VCaP (cell line): ENCODE measurements around the gene STARD10.

Source experiments
- H3K27ac ChIP-seq: fragments of 450-650 bp; 2 replicates; pipeline ENCODE4 v1.5.1; 2017
- TF ChIP-seq, protein P1 (sequence below): fragments of 450-650 bp; conservative IDR thresholded peaks from 2 replicates; pipeline ENCODE4 v1.5.1; 2017; ENCODE audit warnings: mild to moderate bottlenecking, moderate library complexity

STARD10 gene

GRCh38 chr11:72759468-72759985 is 34.3 kb downstream of the STARD10 start:
- H3K27ac ChIP-seq, result no peak overlapping the region
- TF ChIP-seq, protein P1, sequence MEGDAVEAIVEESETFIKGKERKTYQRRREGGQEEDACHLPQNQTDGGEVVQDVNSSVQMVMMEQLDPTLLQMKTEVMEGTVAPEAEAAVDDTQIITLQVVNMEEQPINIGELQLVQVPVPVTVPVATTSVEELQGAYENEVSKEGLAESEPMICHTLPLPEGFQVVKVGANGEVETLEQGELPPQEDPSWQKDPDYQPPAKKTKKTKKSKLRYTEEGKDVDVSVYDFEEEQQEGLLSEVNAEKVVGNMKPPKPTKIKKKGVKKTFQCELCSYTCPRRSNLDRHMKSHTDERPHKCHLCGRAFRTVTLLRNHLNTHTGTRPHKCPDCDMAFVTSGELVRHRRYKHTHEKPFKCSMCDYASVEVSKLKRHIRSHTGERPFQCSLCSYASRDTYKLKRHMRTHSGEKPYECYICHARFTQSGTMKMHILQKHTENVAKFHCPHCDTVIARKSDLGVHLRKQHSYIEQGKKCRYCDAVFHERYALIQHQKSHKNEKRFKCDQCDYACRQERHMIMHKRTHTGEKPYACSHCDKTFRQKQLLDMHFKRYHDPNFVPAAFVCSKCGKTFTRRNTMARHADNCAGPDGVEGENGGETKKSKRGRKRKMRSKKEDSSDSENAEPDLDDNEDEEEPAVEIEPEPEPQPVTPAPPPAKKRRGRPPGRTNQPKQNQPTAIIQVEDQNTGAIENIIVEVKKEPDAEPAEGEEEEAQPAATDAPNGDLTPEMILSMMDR, result no peak

- no peak overlapping the region for H3K27ac ChIP-seq
- TF ChIP-seq, protein P1, result no peak
Measured at GRCh38 chr11:72758690-72759389, 35.0 kb downstream of the STARD10 start.

DNA sequence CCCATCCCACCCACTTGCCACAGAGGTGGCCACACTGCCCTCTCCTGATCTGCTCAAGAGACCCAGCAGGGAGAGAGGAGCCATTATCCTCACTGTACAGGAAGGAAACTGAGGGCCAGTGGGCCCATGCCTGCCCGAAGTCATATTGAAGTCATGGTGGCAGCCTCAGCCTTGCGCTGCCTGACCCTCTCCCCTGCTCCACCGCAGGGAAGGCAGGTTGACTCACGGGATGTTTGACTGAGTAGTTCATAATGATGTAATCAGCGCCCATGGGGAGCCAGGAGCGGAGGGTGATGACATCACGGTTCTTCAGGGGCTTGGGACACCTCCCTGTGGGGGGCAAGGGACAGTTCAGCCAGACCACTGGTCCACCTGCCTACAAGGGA is 35.5 kb downstream of the STARD10 start:
- H3K27ac ChIP-seq, result no peak overlapping the region
- TF ChIP-seq, protein P1, result no peak

- H3K27ac ChIP-seq, result no peak overlapping the region
- TF ChIP-seq, protein P1, result no peak
Measured at GRCh38 chr11:72755713-72756285, 38.0 kb downstream of the STARD10 start.

DNA sequence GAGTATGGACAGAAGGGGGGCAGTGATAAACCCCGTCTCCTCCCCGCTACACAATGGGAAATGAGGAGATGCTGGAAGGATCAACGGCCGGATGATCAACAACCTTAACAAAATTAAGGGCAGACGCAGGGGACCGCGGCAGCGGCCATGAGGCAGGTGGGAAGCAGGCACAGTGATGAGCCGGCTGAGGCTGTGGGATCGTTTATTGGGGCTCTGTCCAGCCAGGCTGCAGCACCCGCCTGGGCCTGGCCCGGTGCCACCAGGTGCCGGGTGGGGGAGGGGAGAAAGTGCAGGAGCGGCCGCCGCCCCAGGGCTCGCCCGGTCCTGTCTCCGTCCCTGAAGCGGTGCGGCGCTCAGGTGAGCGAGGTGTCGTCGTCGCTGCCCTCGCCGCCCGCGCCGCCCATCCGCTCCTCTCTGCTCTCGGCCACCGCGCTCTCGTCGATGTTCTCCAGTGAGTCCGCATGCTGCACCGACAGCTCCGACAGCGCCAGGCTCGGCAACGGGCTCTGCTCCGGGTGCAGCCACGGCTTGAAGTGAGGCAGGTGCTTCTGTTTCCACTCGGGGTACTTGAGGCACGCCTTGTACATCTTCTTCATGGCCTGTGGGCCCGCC is 39.2 kb downstream of the STARD10 start:
- no peak overlapping the region for H3K27ac ChIP-seq
- TF ChIP-seq, protein P1, result no peak

DNA sequence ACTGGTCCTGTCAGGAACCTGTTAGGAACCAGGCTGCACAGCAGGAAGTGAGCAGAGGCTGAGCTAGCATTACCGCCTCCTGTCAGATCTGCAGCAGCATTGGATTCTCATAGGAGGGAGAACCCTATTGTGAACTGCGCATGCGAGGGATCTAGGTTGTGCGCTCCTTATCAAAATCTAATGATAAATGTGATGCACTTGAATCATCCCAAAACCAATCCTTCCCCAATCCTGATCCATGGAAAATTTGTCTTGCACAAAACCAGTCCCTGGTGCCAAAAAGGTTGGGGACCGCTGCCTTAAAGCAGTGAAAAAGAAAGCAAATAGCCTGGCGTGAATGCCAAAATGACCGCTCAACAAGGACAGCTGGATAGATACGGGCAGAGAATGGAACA is 39.7 kb downstream of the STARD10 start:
- no peak overlapping the region for H3K27ac ChIP-seq
- TF ChIP-seq, protein P1, result no peak

GRCh38 chr11:72753341-72754148 is 40.3 kb downstream of the STARD10 start:
- TF ChIP-seq, protein P1, result no peak
- H3K27ac ChIP-seq, result no peak overlapping the region
